OCI-LY3 (cell line): ENCODE measurements around the gene OSBPL9.
"Not testable (repeated sequence)": the region's sequence is repeated elsewhere in the genome, so short reads cannot be mapped to it uniquely, and the experiment has no call there.

Experiments used
- H2AFZ ChIP-seq: fragments of 200-600, 300-600 bp; shearing (Covaris generic); 2 replicates; pipeline ENCODE4 v1.6.0; 2014; ENCODE audit warnings: antibody characterized with exemption, low read depth, low read length
- H3K27ac ChIP-seq: fragments of 200-600, 300-600 bp; sonication (generic); 2 replicates; pipeline ENCODE4 v1.5.1; 2014; ENCODE audit warnings: mild to moderate bottlenecking, low read length, moderate library complexity, mixed read lengths
- H3K27me3 ChIP-seq: fragments of 200-600, 300-600 bp; sonication (generic); 2 replicates; pipeline ENCODE4 v1.6.1; 2014; ENCODE audit warnings: low read depth, low read length, mixed read lengths
- H3K36me3 ChIP-seq: fragments of 200-600, 300-600 bp; sonication (generic); replicated peaks from 2 replicates; pipeline ENCODE3; 2014; ENCODE audit warnings: low read depth, low read length, mixed read lengths
- H3K4me1 ChIP-seq: fragments of 300-600, 200-600 bp; sonication (generic); 2 replicates; pipeline ENCODE4 v1.6.1; 2014; ENCODE audit warnings: low read length, mixed read lengths
- H3K4me2 ChIP-seq: fragments of 200-600, 300-600 bp; sonication (generic); 2 replicates; pipeline ENCODE4 v1.6.1; 2014; ENCODE audit warnings: low read length, mixed read lengths
- H3K4me3 ChIP-seq: fragments of 300-600, 200-600 bp; sonication (generic); 2 replicates; pipeline ENCODE4 v1.5.1; 2014; ENCODE audit warnings: antibody characterized with exemption, mild to moderate bottlenecking, low read length, moderate library complexity
- H3K79me2 ChIP-seq: fragments of 300-600, 200-600 bp; shearing (Covaris generic); 2 replicates; pipeline ENCODE4 v1.6.1; 2014; ENCODE audit warnings: mild to moderate bottlenecking, low read length, mixed read lengths
- H3K9ac ChIP-seq: fragments of 300-600, 200-600 bp; shearing (Covaris generic); 2 replicates; pipeline ENCODE4 v1.6.0; 2014; ENCODE audit warnings: mild to moderate bottlenecking, low read length, moderate library complexity
- H3K9me3 ChIP-seq: fragments of 200-600, 300-600 bp; shearing (Covaris generic); 2 replicates; pipeline ENCODE4 v1.6.1; 2014; ENCODE audit warnings: low read length, mixed read lengths; ENCODE audit not compliant: insufficient read depth
- H4K20me1 ChIP-seq: fragments of 200-600, 300-600 bp; sonication (generic); 2 replicates; pipeline ENCODE4 v1.6.1; 2016; ENCODE audit warnings: low read length, mixed read lengths; ENCODE audit not compliant: insufficient read depth
- CTCF ChIP-seq: fragments of 200-600, 300-600 bp; sonication (generic); IDR thresholded peaks from 2 replicates; pipeline ENCODE4 v1.5.1; 2014; ENCODE audit warnings: antibody characterized with exemption, low read length, low read depth
- EZH2phosphoT487 ChIP-seq: fragments of 200-600 bp; shearing (Covaris generic); IDR thresholded peaks from 2 replicates; pipeline ENCODE4 v1.6.1; 2018; ENCODE audit warnings: antibody characterized with exemption, mixed run types, low read depth

Gene OSBPL9

GRCh38 chr1:51818487-51818886 lies 201.6 kb downstream of the OSBPL9 start:
- no peak overlapping the region for H3K4me3 ChIP-seq
- TF ChIP-seq CTCF (no peak), EZH2phosphoT487 (no peak)
- H2AFZ ChIP-seq, result no peak overlapping the region
- H3K4me1 ChIP-seq, result peaks cover 12% of the 10 kb centered on the region
- H3K36me3 ChIP-seq, result peaks cover 12% of the 10 kb centered on the region
- H3K4me2 ChIP-seq, result no peak overlapping the region
- H3K27me3 ChIP-seq, result no peaks in the 10 kb centered on the region
- no peak overlapping the region for H3K27ac ChIP-seq
- no peaks in the 10 kb centered on the region for H3K79me2 ChIP-seq
- H3K9me3 ChIP-seq, result no peaks in the 10 kb centered on the region
- no peaks in the 10 kb centered on the region for H4K20me1 ChIP-seq
- H3K9ac ChIP-seq, result no peak overlapping the region

GRCh38 chr1:51819021-51819420 lies 202.1 kb downstream of the OSBPL9 start:
- H3K27me3 ChIP-seq, H3K4me3 ChIP-seq, H3K9ac ChIP-seq, H3K79me2 ChIP-seq, H3K27ac ChIP-seq, H4K20me1 ChIP-seq, H3K4me1 ChIP-seq, H3K4me2 ChIP-seq, H2AFZ ChIP-seq, H3K9me3 ChIP-seq: not testable (repeated sequence)
- H3K36me3 ChIP-seq, result peaks cover 12% of the 10 kb centered on the region

- Histone ChIP-seq H3K9me3 (no peaks in the 10 kb centered on the region), H3K36me3 (peaks cover 10% of the 10 kb centered on the region), H2AFZ (no peak overlapping the region), H3K4me1 (no peaks in the 10 kb centered on the region), H3K27me3 (no peaks in the 10 kb centered on the region), H4K20me1 (no peaks in the 10 kb centered on the region), H3K9ac (no peak overlapping the region), H3K79me2 (no peaks in the 10 kb centered on the region), H3K4me2 (no peak overlapping the region), H3K4me3 (no peak overlapping the region), H3K27ac (no peak overlapping the region)
- TF ChIP-seq CTCF (no peak), EZH2phosphoT487 (no peak)
These were observed 202.9 kb downstream of the OSBPL9 start for GRCh38 chr1:51819810-51820209.

- Histone ChIP-seq H3K27me3 (no peaks in the 10 kb centered on the region), H2AFZ (no peak overlapping the region), H3K9ac (no peak overlapping the region), H3K79me2 (no peaks in the 10 kb centered on the region), H3K4me2 (no peak overlapping the region), H3K36me3 (peaks cover 25% of the 10 kb centered on the region), H3K9me3 (no peaks in the 10 kb centered on the region), H4K20me1 (no peaks in the 10 kb centered on the region), H3K27ac (no peak overlapping the region), H3K4me3 (no peak overlapping the region), H3K4me1 (no peaks in the 10 kb centered on the region)
- TF ChIP-seq EZH2phosphoT487 (no peak), CTCF (no peak)
These were observed 212.2 kb downstream of the OSBPL9 start for GRCh38 chr1:51829058-51829457.

- Histone ChIP-seq H3K36me3 (peaks cover 22% of the 10 kb centered on the region), H3K9me3 (no peaks in the 10 kb centered on the region), H3K79me2 (no peaks in the 10 kb centered on the region), H3K27me3 (no peaks in the 10 kb centered on the region), H3K4me3 (no peak overlapping the region), H2AFZ (no peak overlapping the region), H3K9ac (no peak overlapping the region), H3K4me2 (no peak overlapping the region), H3K27ac (no peak overlapping the region), H4K20me1 (no peaks in the 10 kb centered on the region), H3K4me1 (no peaks in the 10 kb centered on the region)
- TF ChIP-seq CTCF, result no peak
- no peak for TF ChIP-seq EZH2phosphoT487
These were observed 216.8 kb downstream of the OSBPL9 start for GRCh38 chr1:51833700-51834099.
